Measurements from ENCODE around the gene ALDH3B2.

- TF ChIP-seq POLR2AphosphoS5 (IDR thresholded peaks at IDR 0.05): no peak
- TF ChIP-seq POLR2A (IDR thresholded peaks at IDR 0.05): no peak
Observed at GRCh38 chr11:67636962-67637361, 37.5 kb downstream of the ALDH3B2 start.

Data from breast epithelium (tissue), 3 donors.